IPS-15b (cell line): ENCODE results near the gene DIDO1.

Experiments used
- H3K27me3 ChIP-seq: one replicate; pipeline ENCODE4 v1.6.1; 2013; ENCODE audit warnings: low read length; ENCODE audit not compliant: control insufficient read depth, insufficient read depth
- H3K36me3 ChIP-seq: one replicate; pipeline ENCODE4 v1.6.1; 2013; ENCODE audit warnings: low read length; ENCODE audit not compliant: control insufficient read depth, insufficient read depth
- H3K4me1 ChIP-seq: one replicate; pipeline ENCODE4 v1.6.1; 2013; ENCODE audit warnings: mild to moderate bottlenecking, low read length; ENCODE audit not compliant: control insufficient read depth, insufficient read depth
- H3K4me3 ChIP-seq: one replicate; pipeline ENCODE4 v1.5.1; 2013; ENCODE audit warnings: low read depth, low read length
- H3K9ac ChIP-seq: one replicate; pipeline ENCODE4 v1.6.1; 2013; ENCODE audit warnings: low read depth, mild to moderate bottlenecking, low read length
- H3K9me3 ChIP-seq: one replicate; pipeline ENCODE4 v1.6.1; 2013; ENCODE audit warnings: mild to moderate bottlenecking, low read length; ENCODE audit not compliant: control insufficient read depth, insufficient read depth

DIDO1 gene

DNA sequence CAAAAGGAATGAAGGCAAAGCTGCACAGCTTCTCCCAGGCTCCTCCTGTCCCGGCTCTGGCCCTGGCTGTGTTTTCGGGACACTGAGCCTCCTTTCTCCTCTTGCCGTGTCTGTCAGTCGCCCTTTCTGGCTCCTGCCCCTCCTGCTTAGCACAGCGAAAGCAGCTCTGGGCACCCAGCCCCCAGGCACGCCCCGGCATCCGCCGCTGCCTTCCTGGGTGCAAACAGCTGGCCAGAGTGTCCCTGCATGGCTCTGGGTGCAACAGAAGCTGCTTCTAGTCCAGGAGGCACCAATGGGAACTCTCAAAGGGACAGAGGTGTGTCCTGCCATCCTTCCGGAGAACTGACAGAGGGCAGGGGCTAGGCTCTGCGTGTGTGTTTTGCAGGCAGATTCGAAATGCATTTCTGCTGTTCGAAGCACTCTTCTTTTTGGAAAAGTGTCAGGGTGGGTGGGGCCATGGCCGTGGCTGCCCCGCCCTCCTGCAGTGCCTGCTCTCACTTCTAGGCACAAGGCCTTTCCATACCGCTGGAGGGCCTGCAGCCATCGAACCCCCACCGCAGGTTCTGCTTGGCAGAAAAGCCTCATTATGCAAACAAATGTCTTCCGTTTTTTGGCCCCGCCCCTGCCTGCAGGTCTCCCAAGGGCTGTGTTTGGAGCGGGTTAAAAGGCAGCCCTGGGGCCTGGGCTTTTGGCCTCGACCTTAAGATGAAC, 93.9 kb downstream of the DIDO1 start:
- peaks cover 30% of the 10 kb centered on the region for H3K36me3 ChIP-seq
- H3K4me1 ChIP-seq = peaks cover 6% of the 10 kb centered on the region
- H3K9me3 ChIP-seq = no peaks in the 10 kb centered on the region
- H3K4me3 ChIP-seq = no peak overlapping the region
- no peaks in the 10 kb centered on the region for H3K27me3 ChIP-seq
- no peak overlapping the region for H3K9ac ChIP-seq

DNA sequence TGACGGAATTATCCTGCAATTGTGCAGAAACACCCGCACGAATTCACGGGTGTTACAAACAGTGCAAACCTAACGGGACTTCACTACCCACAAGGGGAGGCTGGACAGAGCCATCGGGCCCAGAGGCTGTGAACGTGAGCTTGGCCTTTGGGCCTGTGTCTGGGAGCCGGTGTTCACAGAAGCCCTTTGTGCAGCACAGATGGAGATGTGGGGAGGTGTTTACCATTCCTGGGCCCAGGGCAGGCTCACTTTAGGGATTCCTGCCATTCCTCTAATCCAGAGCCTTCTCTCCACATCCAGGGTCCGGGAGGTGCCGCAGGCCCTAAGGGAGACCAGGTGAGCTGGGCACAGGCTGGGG, 94.5 kb downstream of the DIDO1 start:
- H3K27me3 ChIP-seq = no peaks in the 10 kb centered on the region
- no peak overlapping the region for H3K9ac ChIP-seq
- no peaks in the 10 kb centered on the region for H3K9me3 ChIP-seq
- peaks cover 30% of the 10 kb centered on the region for H3K36me3 ChIP-seq
- H3K4me3 ChIP-seq = no peak overlapping the region
- peaks cover 6% of the 10 kb centered on the region for H3K4me1 ChIP-seq

DNA sequence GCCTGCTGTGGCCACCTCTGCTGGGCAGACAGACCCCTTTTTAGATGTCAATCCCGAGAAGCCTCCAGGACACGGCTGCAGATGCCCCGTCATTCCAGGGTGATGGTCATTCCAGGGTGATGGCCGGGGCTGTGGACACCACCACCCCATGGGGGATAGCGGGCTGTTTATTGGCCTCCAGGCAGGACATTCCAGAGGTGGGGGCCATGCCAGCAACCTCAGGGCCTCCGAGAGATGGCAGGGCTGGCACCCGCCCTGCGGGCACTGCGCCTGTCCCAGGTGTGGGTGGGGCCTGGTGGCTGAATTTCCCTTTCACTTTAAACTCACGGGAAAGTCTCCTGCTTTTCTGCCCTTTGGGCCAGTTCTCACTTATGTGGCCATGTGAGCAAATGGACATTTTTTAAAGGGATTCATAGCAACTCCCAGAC, 94.9 kb downstream of the DIDO1 start:
- H3K27me3 ChIP-seq = no peaks in the 10 kb centered on the region
- H3K4me3 ChIP-seq = no peak overlapping the region
- H3K9ac ChIP-seq = peak overlapping the region; percentile 24

DNA sequence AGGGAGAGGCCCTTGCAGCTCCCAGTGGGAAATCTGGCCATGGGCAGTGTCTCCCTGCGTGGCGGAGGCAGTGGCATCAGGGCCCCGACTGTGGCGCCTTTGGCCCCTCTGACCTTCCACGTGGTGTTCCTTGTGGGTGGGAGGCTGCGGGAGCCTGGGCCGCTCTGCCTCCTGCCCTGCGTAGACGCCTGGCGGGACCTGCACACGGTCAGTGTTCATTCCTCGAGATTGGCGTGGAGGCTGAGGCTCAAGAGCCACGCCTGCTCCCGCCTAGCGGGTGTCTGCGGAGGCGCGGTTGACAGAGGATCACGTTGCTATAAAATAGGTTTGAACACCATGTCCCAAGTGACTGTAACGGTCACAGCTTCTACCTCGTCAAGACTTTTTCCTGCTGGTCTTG, 95.5 kb downstream of the DIDO1 start:
- no peaks in the 10 kb centered on the region for H3K9me3 ChIP-seq
- peaks cover 29% of the 10 kb centered on the region for H3K36me3 ChIP-seq
- H3K4me3 ChIP-seq = no peak overlapping the region
- peak overlapping the region; percentile 24 for H3K9ac ChIP-seq
- no peaks in the 10 kb centered on the region for H3K27me3 ChIP-seq
- H3K4me1 ChIP-seq = peaks cover 6% of the 10 kb centered on the region

More for the DNA sequence above, 94.9 kb downstream of the DIDO1 start:
- H3K9me3 ChIP-seq = no peaks in the 10 kb centered on the region
- peaks cover 28% of the 10 kb centered on the region for H3K36me3 ChIP-seq
- H3K4me1 ChIP-seq = peaks cover 6% of the 10 kb centered on the region

DNA sequence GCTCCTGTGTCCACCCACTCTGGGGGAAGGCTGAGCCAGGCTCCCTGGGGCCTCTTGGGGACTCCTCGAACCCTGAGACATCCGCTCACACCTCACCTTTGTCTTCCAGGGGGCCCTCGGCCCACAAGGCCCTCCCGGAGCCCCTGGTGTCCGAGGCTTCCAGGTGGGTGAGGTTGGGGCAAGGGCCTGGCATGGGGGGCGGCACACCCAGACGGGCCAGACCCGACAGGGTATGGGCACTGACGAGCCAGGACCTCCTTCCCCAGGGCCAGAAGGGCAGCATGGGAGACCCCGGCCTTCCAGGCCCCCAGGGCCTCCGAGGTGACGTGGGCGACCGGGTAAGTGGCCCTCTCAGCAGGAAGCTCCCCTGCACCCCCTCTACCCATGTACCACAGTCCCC, 96.1 kb downstream of the DIDO1 start:
- no peak overlapping the region for H3K9ac ChIP-seq
- no peaks in the 10 kb centered on the region for H3K9me3 ChIP-seq
- no peaks in the 10 kb centered on the region for H3K27me3 ChIP-seq
- peaks cover 29% of the 10 kb centered on the region for H3K36me3 ChIP-seq
- no peak overlapping the region for H3K4me3 ChIP-seq
- H3K4me1 ChIP-seq = peaks cover 7% of the 10 kb centered on the region

DNA sequence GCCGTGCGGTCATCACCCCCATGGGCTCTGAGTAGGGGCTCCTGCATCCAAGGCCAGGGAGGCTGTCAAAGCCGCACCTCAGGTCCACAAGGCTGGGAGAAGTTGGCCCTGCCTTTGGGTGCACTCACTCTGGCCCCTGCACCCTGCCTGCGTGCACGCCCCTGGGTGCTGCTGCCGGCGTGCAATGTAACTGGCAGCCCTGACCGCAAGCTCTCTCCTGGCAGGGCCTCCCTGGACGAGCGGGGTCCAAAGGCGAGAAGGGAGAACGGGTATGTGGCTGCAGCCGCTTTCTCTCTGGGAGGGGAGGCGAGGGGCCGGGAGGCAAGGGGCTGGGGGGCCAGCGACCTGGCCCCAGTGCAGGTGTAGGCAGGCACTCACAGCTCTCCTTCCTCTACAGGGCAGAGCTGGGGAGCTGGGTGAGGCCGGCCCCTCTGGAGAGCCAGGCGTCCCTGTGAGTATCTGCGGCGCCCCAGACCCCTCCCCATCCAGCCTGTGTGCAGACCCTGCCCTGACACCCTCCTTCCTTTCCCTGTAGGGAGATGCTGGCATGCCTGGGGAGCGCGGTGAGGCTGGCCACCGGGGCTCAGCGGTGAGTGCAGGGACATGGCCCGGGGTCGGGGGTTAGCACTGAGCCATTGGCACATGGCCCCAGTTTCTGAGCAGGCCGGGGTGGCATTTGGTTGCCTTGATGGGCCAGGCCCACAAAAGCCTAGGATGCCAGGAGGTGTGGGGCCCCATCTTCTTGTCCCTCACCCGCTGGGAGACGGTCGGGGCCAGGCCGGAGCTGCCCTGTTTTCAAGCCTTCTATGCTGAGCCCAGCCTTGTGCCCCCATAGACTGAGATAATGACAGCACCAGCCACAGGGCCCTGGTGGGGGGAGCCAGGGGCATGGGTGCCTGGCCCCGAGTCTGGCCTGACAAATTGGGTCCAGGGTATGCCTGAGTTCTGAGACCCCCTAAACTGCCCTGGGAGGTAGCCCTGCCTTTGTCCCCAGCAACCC, 96.8 kb downstream of the DIDO1 start:
- H3K9me3 ChIP-seq = no peaks in the 10 kb centered on the region
- no peak overlapping the region for H3K9ac ChIP-seq
- H3K27me3 ChIP-seq = no peaks in the 10 kb centered on the region
- peaks cover 9% of the 10 kb centered on the region for H3K4me1 ChIP-seq
- H3K36me3 ChIP-seq = peaks cover 29% of the 10 kb centered on the region
- H3K4me3 ChIP-seq = no peak overlapping the region

DNA sequence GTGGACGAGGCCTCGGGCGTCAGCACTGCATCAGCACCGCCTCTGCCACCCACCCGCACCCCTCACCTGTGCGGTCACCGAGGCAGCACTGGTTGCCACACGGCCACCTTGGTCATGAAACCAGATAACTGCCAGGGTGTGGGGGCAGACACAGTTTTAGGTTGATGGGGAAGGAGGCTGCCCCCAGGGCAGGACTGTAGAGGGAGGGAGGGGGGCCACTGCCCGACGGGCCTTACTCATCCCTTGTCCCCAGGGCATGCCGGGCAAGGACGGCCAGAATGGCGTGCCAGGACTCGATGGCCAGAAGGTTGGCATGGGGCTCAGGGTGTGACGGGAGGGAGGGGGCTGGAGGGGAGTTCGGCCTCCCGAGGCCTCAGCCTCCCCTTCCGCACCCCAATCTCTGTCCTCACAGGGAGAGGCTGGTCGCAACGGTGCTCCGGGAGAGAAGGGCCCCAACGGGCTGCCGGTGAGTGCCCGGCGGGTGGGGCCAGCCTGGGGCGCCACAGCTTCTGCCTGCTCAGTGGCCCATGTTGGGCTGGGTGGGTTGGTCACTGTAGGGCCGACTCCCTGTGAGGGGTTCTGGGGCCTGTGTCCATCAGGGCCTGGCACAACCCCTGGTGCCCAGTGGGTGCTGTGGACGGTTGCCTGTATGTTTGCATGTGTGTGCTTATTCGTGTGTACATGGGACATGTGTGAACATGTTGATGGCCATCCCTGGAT, 97.6 kb downstream of the DIDO1 start:
- Histone ChIP-seq H3K9ac (no peak overlapping the region), H3K9me3 (no peaks in the 10 kb centered on the region), H3K27me3 (no peaks in the 10 kb centered on the region), H3K36me3 (peaks cover 29% of the 10 kb centered on the region), H3K4me3 (no peak overlapping the region), H3K4me1 (peaks cover 9% of the 10 kb centered on the region)

DNA sequence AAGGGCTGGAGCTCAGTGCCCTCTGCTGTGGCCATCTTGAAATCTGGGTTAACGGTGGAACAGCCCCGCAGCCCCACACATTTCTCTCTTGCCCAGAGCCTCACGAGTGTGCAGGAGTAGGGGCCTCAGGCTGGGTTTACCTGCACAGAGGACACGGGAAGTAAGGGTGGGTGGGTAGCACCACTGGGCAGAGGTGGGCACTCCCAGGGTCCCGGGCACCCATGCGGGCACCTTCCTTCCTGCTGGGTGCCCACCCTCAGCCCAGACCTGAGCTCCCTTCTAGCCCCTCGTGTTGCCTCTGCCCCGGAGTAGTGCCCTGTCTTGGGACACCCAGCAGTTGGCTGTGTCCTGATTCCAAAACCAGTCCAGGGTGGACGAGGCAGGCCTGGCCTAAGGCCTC, 98.3 kb downstream of the DIDO1 start:
- Histone ChIP-seq H3K9ac (no peak overlapping the region), H3K4me1 (peaks cover 9% of the 10 kb centered on the region), H3K9me3 (no peaks in the 10 kb centered on the region), H3K36me3 (peaks cover 29% of the 10 kb centered on the region), H3K4me3 (no peak overlapping the region), H3K27me3 (no peaks in the 10 kb centered on the region)
